Body of pancreas (tissue), 4 donors: Measurements from ENCODE around the gene TMPRSS13.

ENCODE experiments used
- CTCF ChIP-seq, 7 experiments: fragments of 450-650 bp in 4 of 7; fragments of 200-600 bp in 3 of 7; sonication (generic) in 3 of 7; IDR thresholded peaks; one replicate each; pipeline ENCODE4 v1.5.1; 2016 to 2019; ENCODE audit warnings: antibody characterized with exemption in 7 of 7
- POLR2A ChIP-seq, 3 donors: fragments of 450-650 bp; IDR thresholded peaks; one replicate each; pipeline ENCODE4 v1.6.1; 2016; ENCODE audit warnings: antibody characterized with exemption in 3 of 3, mild to moderate bottlenecking in 2 of 3

- no peak for TF ChIP-seq CTCF (IDR thresholded peaks at IDR 0.05)
- TF ChIP-seq POLR2A (IDR thresholded peaks at IDR 0.05) = no peak
Observed at GRCh38 chr11:117869604-117870003, 59.6 kb downstream of the TMPRSS13 start.
